Measurements from ENCODE around the gene UPB1. TPM values are rescaled to one million over a fixed set of nuclear protein-coding genes. Genes with fewer than 3 reads are reported as not detected.

Gene UPB1
- total and polyA plus RNA-seq, 2 experiments from 2014 or later, result 0.13 TPM; not detected in 1

DNA sequence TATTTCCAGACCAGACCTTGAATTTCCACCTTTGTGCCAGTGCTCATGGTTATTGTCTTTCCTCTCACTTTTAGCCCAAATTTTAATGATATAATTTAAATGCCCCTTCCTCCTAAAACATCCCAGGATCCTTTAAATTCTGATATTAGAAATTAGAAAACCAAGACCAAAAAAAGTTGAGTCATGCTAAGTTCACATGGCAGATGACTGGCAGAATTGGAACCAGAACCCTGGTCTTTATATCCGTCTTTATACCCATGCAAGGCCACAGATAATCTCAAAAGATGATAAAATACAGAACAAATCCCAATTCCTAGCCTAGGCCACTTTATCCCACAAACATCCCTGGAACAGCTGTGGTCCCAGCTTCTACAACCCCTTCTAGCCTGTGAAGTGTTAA lies 41.3 kb upstream of the UPB1 start:
- peaks cover 4% of the 10 kb centered on the region for H3K27me3 Mint-ChIP-seq (ENCODE audit: insufficient read depth, low read depth, poor library complexity)
- Histone ChIP-seq H3K27me3 (ENCODE audit: insufficient read depth) (no peaks in the 10 kb centered on the region), H3K4me2 (no peak overlapping the region), H3K27ac (ENCODE audit: low read depth) (no peak overlapping the region), H3F3A (replicated peaks; ENCODE audit: low read depth) (no peaks in the 10 kb centered on the region), H3K9me2 (ENCODE audit: insufficient read depth) (0 out of 2 replicates have a peak, but pooled peaks cover under 1% of the 10 kb centered on the region), H2AFZ (no peak overlapping the region), H3K4me1 (ENCODE audit: insufficient read depth) (0 out of 2 replicates have a peak, but pooled peaks cover 4% of the 10 kb centered on the region), H3K4me3 (no peak overlapping the region), H3K79me2 (replicated peaks; ENCODE audit: insufficient read depth) (no peaks in the 10 kb centered on the region), H3K36me3 (ENCODE audit: insufficient read depth) (no peaks in the 10 kb centered on the region), H4K20me1 (replicated peaks; ENCODE audit: insufficient read depth) (no peaks in the 10 kb centered on the region)
- H3K27ac Mint-ChIP-seq, result no peak overlapping the region
- no peaks in the 10 kb centered on the region for H3K9me3 Mint-ChIP-seq
- no peaks in the 10 kb centered on the region for H3K36me3 Mint-ChIP-seq (ENCODE audit: low read depth)
- H3K4me1 Mint-ChIP-seq, result peaks cover 5% of the 10 kb centered on the region
- ATAC-seq (no peak), DNase-seq (ENCODE audit: low spot score) (no peak)
- no peak overlapping the region for H3K4me3 Mint-ChIP-seq
- TF ChIP-seq, protein P1, sequence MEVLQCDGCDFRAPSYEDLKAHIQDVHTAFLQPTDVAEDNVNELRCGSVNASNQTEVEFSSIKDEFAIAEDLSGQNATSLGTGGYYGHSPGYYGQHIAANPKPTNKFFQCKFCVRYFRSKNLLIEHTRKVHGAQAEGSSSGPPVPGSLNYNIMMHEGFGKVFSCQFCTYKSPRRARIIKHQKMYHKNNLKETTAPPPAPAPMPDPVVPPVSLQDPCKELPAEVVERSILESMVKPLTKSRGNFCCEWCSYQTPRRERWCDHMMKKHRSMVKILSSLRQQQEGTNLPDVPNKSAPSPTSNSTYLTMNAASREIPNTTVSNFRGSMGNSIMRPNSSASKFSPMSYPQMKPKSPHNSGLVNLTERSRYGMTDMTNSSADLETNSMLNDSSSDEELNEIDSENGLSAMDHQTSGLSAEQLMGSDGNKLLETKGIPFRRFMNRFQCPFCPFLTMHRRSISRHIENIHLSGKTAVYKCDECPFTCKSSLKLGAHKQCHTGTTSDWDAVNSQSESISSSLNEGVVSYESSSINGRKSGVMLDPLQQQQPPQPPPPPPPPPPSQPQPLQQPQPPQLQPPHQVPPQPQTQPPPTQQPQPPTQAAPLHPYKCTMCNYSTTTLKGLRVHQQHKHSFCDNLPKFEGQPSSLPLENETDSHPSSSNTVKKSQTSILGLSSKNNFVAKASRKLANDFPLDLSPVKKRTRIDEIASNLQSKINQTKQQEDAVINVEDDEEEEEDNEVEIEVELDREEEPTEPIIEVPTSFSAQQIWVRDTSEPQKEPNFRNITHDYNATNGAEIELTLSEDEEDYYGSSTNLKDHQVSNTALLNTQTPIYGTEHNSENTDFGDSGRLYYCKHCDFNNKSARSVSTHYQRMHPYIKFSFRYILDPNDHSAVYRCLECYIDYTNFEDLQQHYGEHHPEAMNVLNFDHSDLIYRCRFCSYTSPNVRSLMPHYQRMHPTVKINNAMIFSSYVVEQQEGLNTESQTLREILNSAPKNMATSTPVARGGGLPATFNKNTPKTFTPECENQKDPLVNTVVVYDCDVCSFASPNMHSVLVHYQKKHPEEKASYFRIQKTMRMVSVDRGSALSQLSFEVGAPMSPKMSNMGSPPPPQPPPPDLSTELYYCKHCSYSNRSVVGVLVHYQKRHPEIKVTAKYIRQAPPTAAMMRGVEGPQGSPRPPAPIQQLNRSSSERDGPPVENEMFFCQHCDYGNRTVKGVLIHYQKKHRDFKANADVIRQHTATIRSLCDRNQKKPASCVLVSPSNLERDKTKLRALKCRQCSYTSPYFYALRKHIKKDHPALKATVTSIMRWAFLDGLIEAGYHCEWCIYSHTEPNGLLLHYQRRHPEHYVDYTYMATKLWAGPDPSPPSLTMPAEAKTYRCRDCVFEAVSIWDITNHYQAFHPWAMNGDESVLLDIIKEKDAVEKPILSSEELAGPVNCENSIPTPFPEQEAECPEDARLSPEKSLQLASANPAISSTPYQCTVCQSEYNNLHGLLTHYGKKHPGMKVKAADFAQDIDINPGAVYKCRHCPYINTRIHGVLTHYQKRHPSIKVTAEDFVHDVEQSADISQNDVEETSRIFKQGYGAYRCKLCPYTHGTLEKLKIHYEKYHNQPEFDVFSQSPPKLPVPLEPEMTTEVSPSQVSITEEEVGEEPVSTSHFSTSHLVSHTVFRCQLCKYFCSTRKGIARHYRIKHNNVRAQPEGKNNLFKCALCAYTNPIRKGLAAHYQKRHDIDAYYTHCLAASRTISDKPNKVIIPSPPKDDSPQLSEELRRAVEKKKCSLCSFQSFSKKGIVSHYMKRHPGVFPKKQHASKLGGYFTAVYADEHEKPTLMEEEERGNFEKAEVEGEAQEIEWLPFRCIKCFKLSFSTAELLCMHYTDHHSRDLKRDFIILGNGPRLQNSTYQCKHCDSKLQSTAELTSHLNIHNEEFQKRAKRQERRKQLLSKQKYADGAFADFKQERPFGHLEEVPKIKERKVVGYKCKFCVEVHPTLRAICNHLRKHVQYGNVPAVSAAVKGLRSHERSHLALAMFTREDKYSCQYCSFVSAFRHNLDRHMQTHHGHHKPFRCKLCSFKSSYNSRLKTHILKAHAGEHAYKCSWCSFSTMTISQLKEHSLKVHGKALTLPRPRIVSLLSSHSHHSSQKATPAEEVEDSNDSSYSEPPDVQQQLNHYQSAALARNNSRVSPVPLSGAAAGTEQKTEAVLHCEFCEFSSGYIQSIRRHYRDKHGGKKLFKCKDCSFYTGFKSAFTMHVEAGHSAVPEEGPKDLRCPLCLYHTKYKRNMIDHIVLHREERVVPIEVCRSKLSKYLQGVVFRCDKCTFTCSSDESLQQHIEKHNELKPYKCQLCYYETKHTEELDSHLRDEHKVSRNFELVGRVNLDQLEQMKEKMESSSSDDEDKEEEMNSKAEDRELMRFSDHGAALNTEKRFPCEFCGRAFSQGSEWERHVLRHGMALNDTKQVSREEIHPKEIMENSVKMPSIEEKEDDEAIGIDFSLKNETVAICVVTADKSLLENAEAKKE (CRISPR knock-in tag; IDR thresholded peaks at IDR 0.05), result no peak
- TF ChIP-seq STAT1 (IDR thresholded peaks at IDR 0.05; ENCODE audit: unreplicated experiment), result no peak
- TF ChIP-seq JUNB (IDR thresholded peaks at IDR 0.05; ENCODE audit: unreplicated experiment), result no peak
- no peak for TF ChIP-seq EZH2 (IDR thresholded peaks at IDR 0.05; ENCODE audit: low read depth, unreplicated experiment)
- TF ChIP-seq ZNF331 (CRISPR knock-in tag; IDR thresholded peaks at IDR 0.05; ENCODE audit: low read depth), result no peak
- TF ChIP-seq, protein P2, sequence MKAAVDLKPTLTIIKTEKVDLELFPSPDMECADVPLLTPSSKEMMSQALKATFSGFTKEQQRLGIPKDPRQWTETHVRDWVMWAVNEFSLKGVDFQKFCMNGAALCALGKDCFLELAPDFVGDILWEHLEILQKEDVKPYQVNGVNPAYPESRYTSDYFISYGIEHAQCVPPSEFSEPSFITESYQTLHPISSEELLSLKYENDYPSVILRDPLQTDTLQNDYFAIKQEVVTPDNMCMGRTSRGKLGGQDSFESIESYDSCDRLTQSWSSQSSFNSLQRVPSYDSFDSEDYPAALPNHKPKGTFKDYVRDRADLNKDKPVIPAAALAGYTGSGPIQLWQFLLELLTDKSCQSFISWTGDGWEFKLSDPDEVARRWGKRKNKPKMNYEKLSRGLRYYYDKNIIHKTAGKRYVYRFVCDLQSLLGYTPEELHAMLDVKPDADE (IDR thresholded peaks at IDR 0.05), result no peak
- TF ChIP-seq CREB1 (CRISPR knock-in tag; IDR thresholded peaks at IDR 0.05; ENCODE audit: low read depth), result no peak
- TF ChIP-seq EZH2phosphoT487 (IDR thresholded peaks at IDR 0.05; ENCODE audit: unreplicated experiment), result no peak
- TF ChIP-seq, protein P3, sequence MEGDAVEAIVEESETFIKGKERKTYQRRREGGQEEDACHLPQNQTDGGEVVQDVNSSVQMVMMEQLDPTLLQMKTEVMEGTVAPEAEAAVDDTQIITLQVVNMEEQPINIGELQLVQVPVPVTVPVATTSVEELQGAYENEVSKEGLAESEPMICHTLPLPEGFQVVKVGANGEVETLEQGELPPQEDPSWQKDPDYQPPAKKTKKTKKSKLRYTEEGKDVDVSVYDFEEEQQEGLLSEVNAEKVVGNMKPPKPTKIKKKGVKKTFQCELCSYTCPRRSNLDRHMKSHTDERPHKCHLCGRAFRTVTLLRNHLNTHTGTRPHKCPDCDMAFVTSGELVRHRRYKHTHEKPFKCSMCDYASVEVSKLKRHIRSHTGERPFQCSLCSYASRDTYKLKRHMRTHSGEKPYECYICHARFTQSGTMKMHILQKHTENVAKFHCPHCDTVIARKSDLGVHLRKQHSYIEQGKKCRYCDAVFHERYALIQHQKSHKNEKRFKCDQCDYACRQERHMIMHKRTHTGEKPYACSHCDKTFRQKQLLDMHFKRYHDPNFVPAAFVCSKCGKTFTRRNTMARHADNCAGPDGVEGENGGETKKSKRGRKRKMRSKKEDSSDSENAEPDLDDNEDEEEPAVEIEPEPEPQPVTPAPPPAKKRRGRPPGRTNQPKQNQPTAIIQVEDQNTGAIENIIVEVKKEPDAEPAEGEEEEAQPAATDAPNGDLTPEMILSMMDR (conservative IDR thresholded peaks at IDR 0.05; ENCODE audit: low read depth in 2 of 2), result no peak
- no peak for TF ChIP-seq NANOG (IDR thresholded peaks at IDR 0.05; ENCODE audit: borderline replicate concordance)
